BJ (cell line): Measurements from ENCODE around the gene PPP2R5C. TPM values are rescaled to one million over a fixed set of nuclear protein-coding genes. Genes with fewer than 3 reads are reported as not detected.

Experiments
- CTCF ChIA-PET: fragments of 350-600 bp; formaldehyde crosslinking; extraction: SDS; loops from one replicate; lab custom pipeline; 2021; ENCODE audit warnings: antibody characterized with exemption, inconsistent platforms; lab: Yijun Ruan, JAX
- POLR2A ChIA-PET: fragments of 300-600 bp; sonication (Branson Sonifier 250); formaldehyde crosslinking; extraction: SDS; loops from one replicate; lab custom pipeline; 2021; ENCODE audit warnings: antibody characterized with exemption; lab: Charles Lee
- DNase-seq: peaks from one replicate; pipeline ENCODE4 v3.0.0-alpha.2; 2011; ENCODE audit warnings: low read depth
- H3K27me3 ChIP-seq: 2 replicates; pipeline ENCODE4 v1.6.0; 2011; ENCODE audit warnings: low read length; ENCODE audit not compliant: control insufficient read depth, insufficient read depth
- H3K36me3 ChIP-seq: 2 replicates; pipeline ENCODE4 v1.5.1; 2011; ENCODE audit warnings: low read length; ENCODE audit not compliant: control insufficient read depth, insufficient read depth
- H3K4me3 ChIP-seq: 2 replicates; pipeline ENCODE4 v1.5.1; 2011; ENCODE audit warnings: low read depth, mild to moderate bottlenecking, control low read depth, low read length
- CTCF ChIP-seq: IDR thresholded peaks from 2 replicates; pipeline ENCODE4 v1.5.1; 2011; ENCODE audit warnings: low read depth, mild to moderate bottlenecking, control low read depth, inconsistent platforms, low read length, moderate library complexity; ENCODE audit not compliant: insufficient read depth
- polyA plus RNA-seq: library from polyadenylated mRNA; depleted of rRNA; stranded (reverse); fragments of >200 nt; gene quantifications from 2 replicates; pipeline ENCODE4 v1.2.3, GENCODE V29; 2011

PPP2R5C gene
- polyA plus RNA-seq, 1 experiment, result 55.8 TPM

GRCh38 chr14:101898416-101898815 lies 136.9 kb downstream of the PPP2R5C start:
- Histone ChIP-seq H3K36me3 (peaks cover 22% of the 10 kb centered on the region), H3K4me3 (no peak overlapping the region), H3K27me3 (no peaks in the 10 kb centered on the region)
- CTCF ChIA-PET, result interaction anchor here (0.7 to 1.1 kb wide), 2 partner anchors 15 to 95 kb away, joined by 3 read pairs; no protein-coding TSS in a partner anchor
- POLR2A ChIA-PET, result no interaction called here
- no peak for TF ChIP-seq CTCF
- no peak for DNase-seq

GRCh38 chr14:101899263-101899662 lies 137.8 kb downstream of the PPP2R5C start:
- no peak for TF ChIP-seq CTCF
- ChIA-PET CTCF (no interaction called here), POLR2A (no interaction called here)
- Histone ChIP-seq H3K36me3 (peaks cover 22% of the 10 kb centered on the region), H3K27me3 (no peaks in the 10 kb centered on the region), H3K4me3 (no peak overlapping the region)
- DNase-seq, result no peak

- Histone ChIP-seq H3K27me3 (no peaks in the 10 kb centered on the region), H3K36me3 (peaks cover 25% of the 10 kb centered on the region), H3K4me3 (no peak overlapping the region)
- POLR2A ChIA-PET, result no interaction called here
- no peak for TF ChIP-seq CTCF
- CTCF ChIA-PET, result interaction anchor here (0.6 to 1.2 kb wide), 2 partner anchors 129 to 1955 kb away, joined by 3 to 5 read pairs; no protein-coding TSS in a partner anchor
- DNase-seq, result no peak
Measured at GRCh38 chr14:101900253-101900652, 138.7 kb downstream of the PPP2R5C start.

GRCh38 chr14:101903111-101903561 lies 141.6 kb downstream of the PPP2R5C start:
- no peak for DNase-seq
- peaks cover 32% of the 10 kb centered on the region for H3K36me3 ChIP-seq
- ChIA-PET CTCF (interaction anchor here (1.6 kb wide), 1 partner anchor 132 kb away, joined by 5 read pairs; no protein-coding TSS in a partner anchor), POLR2A (no interaction called here)
- no peak for TF ChIP-seq CTCF
- no peaks in the 10 kb centered on the region for H3K27me3 ChIP-seq
- no peak overlapping the region for H3K4me3 ChIP-seq

- DNase-seq, result no peak
- POLR2A ChIA-PET, result no interaction called here
- no peak overlapping the region for H3K4me3 ChIP-seq
- CTCF ChIA-PET, result no interaction called here
- peaks cover 28% of the 10 kb centered on the region for H3K36me3 ChIP-seq
- no peaks in the 10 kb centered on the region for H3K27me3 ChIP-seq
- TF ChIP-seq CTCF, result no peak
Measured at GRCh38 chr14:101905614-101906013, 144.1 kb downstream of the PPP2R5C start.
